ENCODE results near the gene PLCE1.

PLCE1 gene

DNA sequence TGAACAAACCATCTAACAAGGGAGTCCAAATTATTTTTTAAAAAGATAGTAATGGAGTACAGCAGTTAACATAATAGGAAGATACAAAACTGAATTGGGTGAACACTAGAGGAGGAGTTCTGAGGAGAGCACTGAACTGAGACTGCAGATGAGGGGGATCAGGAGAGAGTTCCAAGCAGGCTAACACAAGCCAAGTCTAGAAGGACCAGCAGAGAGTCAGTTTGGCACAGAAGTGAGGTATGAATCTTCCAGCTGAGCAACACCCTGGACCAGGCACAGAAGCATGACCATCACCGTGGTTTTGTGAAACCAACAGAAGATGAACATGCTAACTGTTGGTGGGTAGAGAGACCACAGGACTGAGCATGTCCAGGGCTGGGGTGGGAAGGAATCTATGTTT is 30.8 kb upstream of the PLCE1 start:
- H3K9me2 ChIP-seq (replicated peaks; ENCODE audit: insufficient read depth, low read length), result no peaks in the 10 kb centered on the region
- DNase-seq, result no peak
- H3K27me3 ChIP-seq (replicated peaks; ENCODE audit: insufficient read depth, low read length), result no peaks in the 10 kb centered on the region
- no peaks in the 10 kb centered on the region for H3K36me3 ChIP-seq (replicated peaks; ENCODE audit: insufficient read depth, low read length)
- H3K27ac ChIP-seq (ENCODE audit: low read length), result no peak overlapping the region
- no peak overlapping the region for H3K4me2 ChIP-seq (ENCODE audit: low read depth, low read length)
- H3K4me3 ChIP-seq (ENCODE audit: low read length), result no peak overlapping the region
- H3F3A ChIP-seq (ENCODE audit: insufficient read depth, low read length), result no peaks in the 10 kb centered on the region
- no peak overlapping the region for H3K9ac ChIP-seq (ENCODE audit: low read length)
- no peaks in the 10 kb centered on the region for H3K4me1 ChIP-seq (ENCODE audit: low read length)
- H3K9me3 ChIP-seq (replicated peaks; ENCODE audit: insufficient read depth, low read length), result no peaks in the 10 kb centered on the region
- H4K20me1 ChIP-seq (ENCODE audit: insufficient read depth, low read length), result no peaks in the 10 kb centered on the region
- H3K79me2 ChIP-seq (ENCODE audit: low read length), result no peaks in the 10 kb centered on the region
- TF ChIP-seq, protein P1, sequence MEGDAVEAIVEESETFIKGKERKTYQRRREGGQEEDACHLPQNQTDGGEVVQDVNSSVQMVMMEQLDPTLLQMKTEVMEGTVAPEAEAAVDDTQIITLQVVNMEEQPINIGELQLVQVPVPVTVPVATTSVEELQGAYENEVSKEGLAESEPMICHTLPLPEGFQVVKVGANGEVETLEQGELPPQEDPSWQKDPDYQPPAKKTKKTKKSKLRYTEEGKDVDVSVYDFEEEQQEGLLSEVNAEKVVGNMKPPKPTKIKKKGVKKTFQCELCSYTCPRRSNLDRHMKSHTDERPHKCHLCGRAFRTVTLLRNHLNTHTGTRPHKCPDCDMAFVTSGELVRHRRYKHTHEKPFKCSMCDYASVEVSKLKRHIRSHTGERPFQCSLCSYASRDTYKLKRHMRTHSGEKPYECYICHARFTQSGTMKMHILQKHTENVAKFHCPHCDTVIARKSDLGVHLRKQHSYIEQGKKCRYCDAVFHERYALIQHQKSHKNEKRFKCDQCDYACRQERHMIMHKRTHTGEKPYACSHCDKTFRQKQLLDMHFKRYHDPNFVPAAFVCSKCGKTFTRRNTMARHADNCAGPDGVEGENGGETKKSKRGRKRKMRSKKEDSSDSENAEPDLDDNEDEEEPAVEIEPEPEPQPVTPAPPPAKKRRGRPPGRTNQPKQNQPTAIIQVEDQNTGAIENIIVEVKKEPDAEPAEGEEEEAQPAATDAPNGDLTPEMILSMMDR (IDR thresholded peaks at IDR 0.05; ENCODE audit: low read length), result no peak
- no peak for TF ChIP-seq EZH2 (optimal IDR thresholded peaks at IDR 0.05; ENCODE audit: low read depth, low read length)
- no peak for TF ChIP-seq EZH2phosphoT487 (IDR thresholded peaks at IDR 0.05; ENCODE audit: low read length)
- H2AFZ ChIP-seq (ENCODE audit: low read length), result no peak overlapping the region

DNA sequence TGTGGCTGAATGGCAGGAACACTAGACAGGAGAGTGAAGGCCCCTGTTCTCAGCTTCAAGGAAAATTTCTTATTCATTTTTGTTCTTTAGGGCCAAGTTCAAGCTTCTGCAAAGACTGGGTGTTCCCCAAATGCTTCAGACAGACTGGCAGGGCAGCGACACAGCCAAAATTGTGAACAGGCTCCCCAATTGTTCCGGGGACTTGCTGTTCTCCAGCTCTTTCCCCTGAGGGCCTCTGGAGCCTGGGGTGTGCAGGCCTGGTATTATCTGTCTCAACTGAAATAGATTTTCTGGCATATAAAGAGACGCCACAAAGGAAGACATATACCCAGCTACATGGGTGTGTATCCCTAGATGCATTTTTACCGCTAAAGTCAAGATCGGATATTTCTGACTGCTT is 30.3 kb upstream of the PLCE1 start:
- H4K20me1 ChIP-seq (ENCODE audit: insufficient read depth, low read length), result no peaks in the 10 kb centered on the region
- H3K9me3 ChIP-seq (replicated peaks; ENCODE audit: insufficient read depth, low read length), result no peaks in the 10 kb centered on the region
- no peaks in the 10 kb centered on the region for H3K36me3 ChIP-seq (replicated peaks; ENCODE audit: insufficient read depth, low read length)
- H3K9me2 ChIP-seq (replicated peaks; ENCODE audit: insufficient read depth, low read length), result no peaks in the 10 kb centered on the region
- no peaks in the 10 kb centered on the region for H3K27me3 ChIP-seq (replicated peaks; ENCODE audit: insufficient read depth, low read length)
- no peaks in the 10 kb centered on the region for H3K79me2 ChIP-seq (ENCODE audit: low read length)
- DNase-seq, result no peak
- no peak overlapping the region for H3K4me3 ChIP-seq (ENCODE audit: low read length)
- H3K27ac ChIP-seq (ENCODE audit: low read length), result no peak overlapping the region
- no peak overlapping the region for H3K4me2 ChIP-seq (ENCODE audit: low read depth, low read length)
- no peak overlapping the region for H3K9ac ChIP-seq (ENCODE audit: low read length)
- no peak overlapping the region for H2AFZ ChIP-seq (ENCODE audit: low read length)
- no peaks in the 10 kb centered on the region for H3F3A ChIP-seq (ENCODE audit: insufficient read depth, low read length)
- no peaks in the 10 kb centered on the region for H3K4me1 ChIP-seq (ENCODE audit: low read length)
- no peak for TF ChIP-seq EZH2 (optimal IDR thresholded peaks at IDR 0.05; ENCODE audit: low read depth, low read length)
- TF ChIP-seq EZH2phosphoT487 (IDR thresholded peaks at IDR 0.05; ENCODE audit: low read length), result no peak
- TF ChIP-seq, protein P1 (IDR thresholded peaks at IDR 0.05; ENCODE audit: low read length), result no peak

DNA sequence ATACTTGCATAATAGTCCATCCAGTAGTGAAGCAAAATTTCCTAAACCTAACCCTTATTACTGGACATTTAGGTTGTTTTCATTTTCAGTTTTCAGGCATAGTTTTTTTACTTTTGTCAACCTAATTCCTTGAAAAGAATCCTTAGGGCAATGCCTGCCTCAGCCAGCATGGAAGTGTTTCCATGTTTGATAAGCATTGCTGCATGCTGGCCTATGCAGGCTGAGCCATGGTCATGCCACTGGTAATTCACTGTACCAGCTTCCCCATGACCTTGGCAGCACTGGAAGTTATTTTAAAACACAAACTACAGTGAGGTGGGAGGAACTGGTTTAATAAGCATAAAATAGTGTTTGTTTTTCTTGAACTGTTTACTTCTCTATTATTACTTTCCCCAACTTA is 27.8 kb upstream of the PLCE1 start:
- Histone ChIP-seq H3K9me2 (replicated peaks; ENCODE audit: insufficient read depth, low read length) (no peaks in the 10 kb centered on the region), H4K20me1 (ENCODE audit: insufficient read depth, low read length) (no peaks in the 10 kb centered on the region), H3K36me3 (replicated peaks; ENCODE audit: insufficient read depth, low read length) (no peaks in the 10 kb centered on the region), H3K9ac (ENCODE audit: low read length) (no peak overlapping the region), H3K4me3 (ENCODE audit: low read length) (no peak overlapping the region), H3K4me2 (ENCODE audit: low read depth, low read length) (no peak overlapping the region), H3K79me2 (ENCODE audit: low read length) (no peaks in the 10 kb centered on the region), H3K4me1 (ENCODE audit: low read length) (no peaks in the 10 kb centered on the region), H3K27me3 (replicated peaks; ENCODE audit: insufficient read depth, low read length) (no peaks in the 10 kb centered on the region), H3F3A (ENCODE audit: insufficient read depth, low read length) (no peaks in the 10 kb centered on the region), H3K27ac (ENCODE audit: low read length) (no peak overlapping the region), H2AFZ (ENCODE audit: low read length) (no peak overlapping the region), H3K9me3 (replicated peaks; ENCODE audit: insufficient read depth, low read length) (no peaks in the 10 kb centered on the region)
- no peak for DNase-seq
- TF ChIP-seq EZH2 (optimal IDR thresholded peaks at IDR 0.05; ENCODE audit: low read depth, low read length) (no peak), EZH2phosphoT487 (IDR thresholded peaks at IDR 0.05; ENCODE audit: low read length) (no peak)
- TF ChIP-seq, protein P1 (IDR thresholded peaks at IDR 0.05; ENCODE audit: low read length), result no peak

Measured in MM.1S (cell line).